ENCODE results near the gene PRM3. TPM values are rescaled to one million over a fixed set of nuclear protein-coding genes. Genes with fewer than 3 reads are reported as not detected.
"Not testable (repeated sequence)": the region's sequence is repeated elsewhere in the genome, so short reads cannot be mapped to it uniquely, and the experiment has no call there.

The PRM3 gene
- total and polyA plus RNA-seq, 4 donors: not detected

DNA sequence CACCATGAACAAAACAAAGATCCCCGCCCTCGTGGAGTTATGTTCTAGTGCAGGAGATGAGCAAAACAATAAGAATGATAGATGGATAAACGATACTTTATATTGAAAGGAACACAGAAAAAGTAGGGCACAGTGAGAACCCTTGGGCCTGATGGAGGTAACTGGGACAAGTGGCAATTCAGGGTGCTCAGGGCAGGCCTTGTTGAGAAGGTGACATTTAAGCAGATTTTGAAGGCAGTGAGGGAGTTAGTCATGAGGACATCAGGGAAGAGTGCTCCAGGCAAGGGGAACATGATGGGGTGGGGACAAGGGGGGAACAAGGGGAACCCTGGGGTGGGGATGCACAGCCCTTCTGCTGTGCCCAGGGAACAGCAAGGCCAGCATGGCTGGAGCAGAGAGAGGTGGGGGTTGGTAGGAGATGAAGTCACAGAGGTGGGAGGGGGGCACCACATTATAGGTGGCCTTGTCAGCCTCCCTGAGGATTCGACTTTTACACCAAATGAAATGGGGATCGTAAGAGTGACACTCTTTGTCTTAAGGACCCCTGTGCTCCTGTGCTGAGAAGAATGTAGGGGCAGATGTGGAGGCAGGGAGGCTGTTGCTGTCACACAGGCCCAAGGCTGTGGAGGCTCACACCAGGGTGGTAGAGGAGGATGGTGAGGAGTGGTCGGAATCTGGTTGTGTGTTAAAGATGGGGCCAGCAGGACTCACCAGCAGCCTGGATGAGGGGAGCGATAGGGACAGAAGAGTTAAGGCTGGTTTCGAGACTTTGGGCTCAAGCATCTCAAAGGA lies 16.9 kb upstream of the PRM3 start:
- DNase-seq (ENCODE audit: low spot score): no peak
- Histone ChIP-seq H3K9me3 (ENCODE audit: control insufficient read depth in 4 of 4, low read length in 3 of 4) (no peaks in the 10 kb centered on the region), H3K27ac (ENCODE audit: low read depth in 1 of 2, low read length in 2 of 2) (no peak overlapping the region), H3K4me1 (ENCODE audit: control insufficient read depth in 4 of 4, insufficient read depth in 4 of 4, low read length in 3 of 4) (no peaks in the 10 kb centered on the region), H3K36me3 (ENCODE audit: control insufficient read depth in 4 of 4, insufficient read depth in 3 of 4, low read depth in 1 of 4, low read length in 3 of 4) (no peaks in the 10 kb centered on the region), H3K4me3 (ENCODE audit: low read depth in 1 of 3, low read length in 3 of 3) (no peak overlapping the region), H3K27me3 (ENCODE audit: control insufficient read depth in 4 of 4, insufficient read depth in 4 of 4, low read length in 3 of 4) (no peaks in the 10 kb centered on the region), H3K9ac (ENCODE audit: low read depth in 1 of 2, low read length in 2 of 2) (no peak overlapping the region)
- TF ChIP-seq, protein P1, sequence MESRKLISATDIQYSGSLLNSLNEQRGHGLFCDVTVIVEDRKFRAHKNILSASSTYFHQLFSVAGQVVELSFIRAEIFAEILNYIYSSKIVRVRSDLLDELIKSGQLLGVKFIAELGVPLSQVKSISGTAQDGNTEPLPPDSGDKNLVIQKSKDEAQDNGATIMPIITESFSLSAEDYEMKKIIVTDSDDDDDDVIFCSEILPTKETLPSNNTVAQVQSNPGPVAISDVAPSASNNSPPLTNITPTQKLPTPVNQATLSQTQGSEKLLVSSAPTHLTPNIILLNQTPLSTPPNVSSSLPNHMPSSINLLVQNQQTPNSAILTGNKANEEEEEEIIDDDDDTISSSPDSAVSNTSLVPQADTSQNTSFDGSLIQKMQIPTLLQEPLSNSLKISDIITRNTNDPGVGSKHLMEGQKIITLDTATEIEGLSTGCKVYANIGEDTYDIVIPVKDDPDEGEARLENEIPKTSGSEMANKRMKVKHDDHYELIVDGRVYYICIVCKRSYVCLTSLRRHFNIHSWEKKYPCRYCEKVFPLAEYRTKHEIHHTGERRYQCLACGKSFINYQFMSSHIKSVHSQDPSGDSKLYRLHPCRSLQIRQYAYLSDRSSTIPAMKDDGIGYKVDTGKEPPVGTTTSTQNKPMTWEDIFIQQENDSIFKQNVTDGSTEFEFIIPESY (IDR thresholded peaks at IDR 0.05): no peak
- TF ChIP-seq GABPA (IDR thresholded peaks at IDR 0.05 in 1 of 2, conservative IDR thresholded peaks at IDR 0.05 in 1 of 2) (no peak), RAD21 (IDR thresholded peaks at IDR 0.05) (no peak), FOXA2 (IDR thresholded peaks at IDR 0.05) (no peak), FOXA1 (IDR thresholded peaks at IDR 0.05) (no peak), EGR1 (IDR thresholded peaks at IDR 0.05; ENCODE audit: low read depth in 2 of 2) (no peak), YY1 (IDR thresholded peaks at IDR 0.05) (no peak), HNF4A (conservative IDR thresholded peaks at IDR 0.05) (no peak), JUND (IDR thresholded peaks at IDR 0.05) (no peak), NR2F2 (IDR thresholded peaks at IDR 0.05) (no peak)
- TF ChIP-seq, protein P2, sequence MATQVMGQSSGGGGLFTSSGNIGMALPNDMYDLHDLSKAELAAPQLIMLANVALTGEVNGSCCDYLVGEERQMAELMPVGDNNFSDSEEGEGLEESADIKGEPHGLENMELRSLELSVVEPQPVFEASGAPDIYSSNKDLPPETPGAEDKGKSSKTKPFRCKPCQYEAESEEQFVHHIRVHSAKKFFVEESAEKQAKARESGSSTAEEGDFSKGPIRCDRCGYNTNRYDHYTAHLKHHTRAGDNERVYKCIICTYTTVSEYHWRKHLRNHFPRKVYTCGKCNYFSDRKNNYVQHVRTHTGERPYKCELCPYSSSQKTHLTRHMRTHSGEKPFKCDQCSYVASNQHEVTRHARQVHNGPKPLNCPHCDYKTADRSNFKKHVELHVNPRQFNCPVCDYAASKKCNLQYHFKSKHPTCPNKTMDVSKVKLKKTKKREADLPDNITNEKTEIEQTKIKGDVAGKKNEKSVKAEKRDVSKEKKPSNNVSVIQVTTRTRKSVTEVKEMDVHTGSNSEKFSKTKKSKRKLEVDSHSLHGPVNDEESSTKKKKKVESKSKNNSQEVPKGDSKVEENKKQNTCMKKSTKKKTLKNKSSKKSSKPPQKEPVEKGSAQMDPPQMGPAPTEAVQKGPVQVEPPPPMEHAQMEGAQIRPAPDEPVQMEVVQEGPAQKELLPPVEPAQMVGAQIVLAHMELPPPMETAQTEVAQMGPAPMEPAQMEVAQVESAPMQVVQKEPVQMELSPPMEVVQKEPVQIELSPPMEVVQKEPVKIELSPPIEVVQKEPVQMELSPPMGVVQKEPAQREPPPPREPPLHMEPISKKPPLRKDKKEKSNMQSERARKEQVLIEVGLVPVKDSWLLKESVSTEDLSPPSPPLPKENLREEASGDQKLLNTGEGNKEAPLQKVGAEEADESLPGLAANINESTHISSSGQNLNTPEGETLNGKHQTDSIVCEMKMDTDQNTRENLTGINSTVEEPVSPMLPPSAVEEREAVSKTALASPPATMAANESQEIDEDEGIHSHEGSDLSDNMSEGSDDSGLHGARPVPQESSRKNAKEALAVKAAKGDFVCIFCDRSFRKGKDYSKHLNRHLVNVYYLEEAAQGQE (IDR thresholded peaks at IDR 0.05): no peak
- TF ChIP-seq, protein P3, sequence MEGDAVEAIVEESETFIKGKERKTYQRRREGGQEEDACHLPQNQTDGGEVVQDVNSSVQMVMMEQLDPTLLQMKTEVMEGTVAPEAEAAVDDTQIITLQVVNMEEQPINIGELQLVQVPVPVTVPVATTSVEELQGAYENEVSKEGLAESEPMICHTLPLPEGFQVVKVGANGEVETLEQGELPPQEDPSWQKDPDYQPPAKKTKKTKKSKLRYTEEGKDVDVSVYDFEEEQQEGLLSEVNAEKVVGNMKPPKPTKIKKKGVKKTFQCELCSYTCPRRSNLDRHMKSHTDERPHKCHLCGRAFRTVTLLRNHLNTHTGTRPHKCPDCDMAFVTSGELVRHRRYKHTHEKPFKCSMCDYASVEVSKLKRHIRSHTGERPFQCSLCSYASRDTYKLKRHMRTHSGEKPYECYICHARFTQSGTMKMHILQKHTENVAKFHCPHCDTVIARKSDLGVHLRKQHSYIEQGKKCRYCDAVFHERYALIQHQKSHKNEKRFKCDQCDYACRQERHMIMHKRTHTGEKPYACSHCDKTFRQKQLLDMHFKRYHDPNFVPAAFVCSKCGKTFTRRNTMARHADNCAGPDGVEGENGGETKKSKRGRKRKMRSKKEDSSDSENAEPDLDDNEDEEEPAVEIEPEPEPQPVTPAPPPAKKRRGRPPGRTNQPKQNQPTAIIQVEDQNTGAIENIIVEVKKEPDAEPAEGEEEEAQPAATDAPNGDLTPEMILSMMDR (IDR thresholded peaks at IDR 0.05; ENCODE audit: low read depth, low read length, missing input control): no peak
- WGBS: 96% methylated on average over 8 of the region's 8 CpGs

DNA sequence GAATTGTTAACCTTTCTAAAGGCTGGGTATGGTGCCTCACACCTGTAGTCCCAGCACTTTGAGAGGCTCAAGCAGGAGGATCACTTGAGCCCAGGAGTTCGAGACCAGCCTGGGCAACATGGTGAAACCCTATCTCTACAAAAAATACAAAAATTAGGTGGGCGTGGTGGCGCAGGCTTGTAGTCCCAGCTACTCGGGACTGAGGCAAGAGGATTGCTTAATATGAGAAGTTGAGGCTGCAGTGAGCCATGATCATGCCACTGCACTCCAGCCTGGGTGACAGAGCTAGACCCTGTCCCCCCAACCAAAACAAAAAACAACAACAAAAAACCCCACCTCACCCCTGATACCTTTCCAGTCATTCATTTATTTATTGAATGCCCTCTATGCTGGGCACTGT lies 16.3 kb upstream of the PRM3 start:
- DNase-seq (ENCODE audit: low spot score); H3K27me3 ChIP-seq (ENCODE audit: control insufficient read depth in 4 of 4, insufficient read depth in 4 of 4, low read length in 3 of 4); H3K9me3 ChIP-seq (ENCODE audit: control insufficient read depth in 4 of 4, low read length in 3 of 4); H3K4me3 ChIP-seq (ENCODE audit: low read depth in 1 of 3, low read length in 3 of 3); H3K36me3 ChIP-seq (ENCODE audit: control insufficient read depth in 4 of 4, insufficient read depth in 3 of 4, low read depth in 1 of 4, low read length in 3 of 4); H3K9ac ChIP-seq (ENCODE audit: low read depth in 1 of 2, low read length in 2 of 2); H3K27ac ChIP-seq (ENCODE audit: low read depth in 1 of 2, low read length in 2 of 2); H3K4me1 ChIP-seq (ENCODE audit: control insufficient read depth in 4 of 4, insufficient read depth in 4 of 4, low read length in 3 of 4): not testable (repeated sequence)
- 92% methylated on average over 4 of the region's 4 CpGs for WGBS
